Keratinocyte (primary cell): ENCODE data around the gene CACNB2. TPM values are rescaled to one million over a fixed set of nuclear protein-coding genes. Genes with fewer than 3 reads are reported as not detected.

ENCODE experiments used
- DNase-seq: peaks from one replicate; pipeline ENCODE4 v3.0.0-alpha.2; 2011; ENCODE audit warnings: low read depth, missing footprints, low spot score
- FAIRE-seq: peaks from 2 replicates; lab custom pipeline; 2011; peaks lifted over from hg19 to GRCh38; lab: Jason Lieb, UNC
- H2AFZ ChIP-seq: 2 replicates; pipeline ENCODE4 v1.6.0; 2012; ENCODE audit warnings: low read length, control low read depth, inconsistent platforms; ENCODE audit not compliant: control insufficient read depth
- H3K27ac ChIP-seq: 2 replicates; pipeline ENCODE4 v1.5.1; 2011; ENCODE audit warnings: low read length; ENCODE audit not compliant: control insufficient read depth, insufficient read depth
- H3K27me3 ChIP-seq: 3 replicates; pipeline ENCODE4 v1.6.0; 2011; ENCODE audit warnings: low read length; ENCODE audit not compliant: control insufficient read depth, insufficient read depth; ENCODE audit errors: extremely low read depth
- H3K36me3 ChIP-seq, 2 experiments: 2 replicates in 1 of 2; 3 replicates in 1 of 2; pipeline ENCODE4 v1.5.1; 2011; ENCODE audit warnings: low read length in 2 of 2, mild to moderate bottlenecking in 1 of 2; ENCODE audit not compliant: control insufficient read depth in 2 of 2, insufficient read depth in 2 of 2; ENCODE audit errors: extremely low read depth in 1 of 2
- H3K4me1 ChIP-seq: 3 replicates; pipeline ENCODE4 v1.5.1; 2011; ENCODE audit warnings: low read length; ENCODE audit not compliant: control insufficient read depth, insufficient read depth; ENCODE audit errors: extremely low read depth
- H3K4me2 ChIP-seq: 3 replicates; pipeline ENCODE4 v1.6.0; 2011; ENCODE audit warnings: low read depth, low read length; ENCODE audit not compliant: control insufficient read depth, insufficient read depth; ENCODE audit errors: extremely low read depth
- H3K4me3 ChIP-seq, 3 experiments: fragments of 200-600 bp in 1 of 3; sonication (generic) in 1 of 3; 2 replicates in 2 of 3; 3 replicates in 1 of 3; pipeline ENCODE4 v1.5.1; 2011 to 2016; ENCODE audit warnings: low read length in 3 of 3, mild to moderate bottlenecking in 3 of 3, control low read depth in 2 of 3, inconsistent platforms in 1 of 3, low read depth in 1 of 3, mixed read lengths in 1 of 3, mixed run types in 1 of 3, moderate library complexity in 1 of 3; ENCODE audit not compliant: control insufficient read depth in 2 of 3, insufficient read depth in 2 of 3; ENCODE audit errors: extremely low read depth in 1 of 3
- H3K79me2 ChIP-seq: 2 replicates; pipeline ENCODE4 v1.6.0; 2012; ENCODE audit warnings: low read length; ENCODE audit not compliant: control insufficient read depth, insufficient read depth
- H3K9ac ChIP-seq: 3 replicates; pipeline ENCODE4 v1.6.0; 2011; ENCODE audit warnings: low read length; ENCODE audit not compliant: control insufficient read depth, insufficient read depth; ENCODE audit errors: extremely low read depth
- H3K9me1 ChIP-seq: 3 replicates; pipeline ENCODE4 v1.6.0; 2011; ENCODE audit warnings: low read length; ENCODE audit not compliant: control insufficient read depth, insufficient read depth; ENCODE audit errors: extremely low read depth
- H3K9me3 ChIP-seq: 2 replicates; pipeline ENCODE4 v1.5.1; 2012; ENCODE audit warnings: low read depth, low read length; ENCODE audit not compliant: control insufficient read depth
- H4K20me1 ChIP-seq: 3 replicates; pipeline ENCODE4 v1.6.0; 2011; ENCODE audit warnings: low read length; ENCODE audit not compliant: control insufficient read depth, insufficient read depth; ENCODE audit errors: extremely low read depth
- CTCF ChIP-seq, 3 experiments: IDR thresholded peaks in 1 of 3; conservative IDR thresholded peaks in 1 of 3; optimal IDR thresholded peaks in 1 of 3; 2 replicates in 2 of 3; 3 replicates in 1 of 3; pipeline versions ENCODE3 to v1.5.1; 2011; ENCODE audit warnings: low read length in 3 of 3, mild to moderate bottlenecking in 3 of 3, moderate library complexity in 2 of 3, control low read depth in 1 of 3, inconsistent platforms in 1 of 3; ENCODE audit not compliant: insufficient read depth in 2 of 3; ENCODE audit errors: extremely low read depth in 1 of 3
- EZH2 ChIP-seq: IDR thresholded peaks from one replicate; pipeline ENCODE4 v1.6.1; 2012; ENCODE audit warnings: inconsistent platforms, mild to moderate bottlenecking, low read length, moderate library complexity
- dilution Hi-C: fragments of 300-500 bp; cut with MboI; formaldehyde crosslinking; loops from one replicate; pipeline ENCODE4 v1.7.0; 2020; ENCODE audit warnings: low sequenced_read_pairs; ENCODE audit not compliant: extremely low pct_ligation_motif_present
- polyA plus RNA-seq, 5 experiments: library from polyadenylated mRNA; depleted of rRNA in 3 of 5; stranded (reverse) in 3 of 5; stranded (forward) in 1 of 5; unstranded in 1 of 5; fragments of >200 nt; gene quantifications; 1 replicate in 1 of 5; 2 replicates in 3 of 5; 3 replicates in 1 of 5; pipeline versions ENCODE4 v1.2.1 to v1.2.3, GENCODE V29; 2011 to 2012; ENCODE audit warnings: missing spikeins in 2 of 5, low read depth in 1 of 5, low replicate concordance in 1 of 5

The CACNB2 gene
- polyA plus RNA-seq, 1 donor (not counting 4 experiments of a cell fraction or from before 2014, with no cell fraction given): 0.03 TPM

GRCh38 chr10:18098201-18098600, 42.0 kb upstream of the CACNB2 start:
- TF ChIP-seq EZH2 (no peak), CTCF (optimal IDR thresholded peaks at IDR 0.05 in 1 of 3, IDR thresholded peaks at IDR 0.05 in 1 of 3, conservative IDR thresholded peaks at IDR 0.05 in 1 of 3; ENCODE audit: extremely low read depth in 1 of 3, insufficient read depth in 2 of 3, low read length in 3 of 3) (no peak)
- dilution Hi-C loops: no loop called here
- no peak overlapping the region for H3K9ac ChIP-seq
- no peaks in the 10 kb centered on the region for H4K20me1 ChIP-seq
- no peak overlapping the region for H3K4me3 ChIP-seq
- no peaks in the 10 kb centered on the region for H3K9me1 ChIP-seq
- no peaks in the 10 kb centered on the region for H3K79me2 ChIP-seq
- no peak overlapping the region for H2AFZ ChIP-seq
- H3K27me3 ChIP-seq: no peaks in the 10 kb centered on the region
- FAIRE-seq (no peak), DNase-seq (no peak)
- H3K9me3 ChIP-seq: no peaks in the 10 kb centered on the region
- H3K27ac ChIP-seq: no peak overlapping the region
- H3K4me2 ChIP-seq: no peak overlapping the region
- H3K4me1 ChIP-seq: peaks cover 5% of the 10 kb centered on the region
- H3K36me3 ChIP-seq: no peaks in the 10 kb centered on the region

GRCh38 chr10:18099415-18099814, 40.8 kb upstream of the CACNB2 start:
- Histone ChIP-seq H3K27ac (no peak overlapping the region), H3K4me1 (peaks cover 5% of the 10 kb centered on the region), H4K20me1 (no peaks in the 10 kb centered on the region), H3K79me2 (no peaks in the 10 kb centered on the region), H3K36me3 (no peaks in the 10 kb centered on the region), H3K9me1 (no peaks in the 10 kb centered on the region), H3K9ac (no peak overlapping the region), H3K9me3 (no peaks in the 10 kb centered on the region), H3K4me2 (no peak overlapping the region), H3K4me3 (no peak overlapping the region), H2AFZ (no peak overlapping the region), H3K27me3 (no peaks in the 10 kb centered on the region)
- TF ChIP-seq EZH2 (no peak), CTCF (optimal IDR thresholded peaks at IDR 0.05 in 1 of 3, IDR thresholded peaks at IDR 0.05 in 1 of 3, conservative IDR thresholded peaks at IDR 0.05 in 1 of 3; ENCODE audit: extremely low read depth in 1 of 3, insufficient read depth in 2 of 3, low read length in 3 of 3) (no peak)
- dilution Hi-C loops: no loop called here
- no peak for DNase-seq
- no peak for FAIRE-seq
